Stomach (tissue), 9 donors: Measurements from ENCODE around the gene CCDC106. TPM values are rescaled to one million over a fixed set of nuclear protein-coding genes. Genes with fewer than 3 reads are reported as not detected.

Experiments used
- DNase-seq, 2 donors: peaks; one replicate each; pipeline versions ENCODE4 v3.0.0 to v3.0.0-alpha.2; 2013 to 2019
- H3K27ac ChIP-seq, 5 donors: fragments of 200-600 bp in 4 of 5; sonication (generic) in 4 of 5; one replicate each; pipeline ENCODE4 v1.5.1; 2013 to 2019; ENCODE audit warnings: mild to moderate bottlenecking in 1 of 5, moderate library complexity in 1 of 5
- H3K27me3 ChIP-seq, 3 donors: fragments of 200-600 bp; sonication (generic); one replicate each; pipeline ENCODE4 v1.5.1; 2017 to 2019; ENCODE audit warnings: mixed run types in 1 of 3
- H3K36me3 ChIP-seq, 4 donors: fragments of 200-600 bp; sonication (generic); 1 replicate in 3 of 4; 2 replicates in 1 of 4; pipeline ENCODE4 v1.5.1; 2016 to 2019
- H3K4me1 ChIP-seq, 4 donors: fragments of 200-600 bp; sonication (generic); one replicate each; pipeline ENCODE4 v1.5.1; 2016 to 2019
- H3K4me3 ChIP-seq, 4 donors: fragments of 200-600 bp; sonication (generic) in 3 of 4; one replicate each; pipeline ENCODE4 v1.5.1; 2016 to 2019; ENCODE audit warnings: mild to moderate bottlenecking in 1 of 4
- H3K9me3 ChIP-seq, 4 donors: fragments of 200-600 bp; sonication (generic); one replicate each; pipeline ENCODE4 v1.5.1; 2016 to 2019
- CTCF ChIP-seq, 7 experiments: fragments of 450-650 bp in 4 of 7; fragments of 200-600 bp in 3 of 7; sonication (generic) in 3 of 7; IDR thresholded peaks; one replicate each; pipeline ENCODE4 v1.5.1; 2016 to 2019; ENCODE audit warnings: antibody characterized with exemption in 7 of 7, control low read depth in 2 of 7, mild to moderate bottlenecking in 1 of 7
- EP300 ChIP-seq: sonication (generic); formaldehyde crosslinking; IDR thresholded peaks from one replicate; pipeline ENCODE4 v1.6.1; 2017; ENCODE audit warnings: antibody characterized with exemption
- POLR2A ChIP-seq, 4 donors: fragments of 450-650 bp; IDR thresholded peaks; one replicate each; pipeline ENCODE4 v1.6.1; 2016; ENCODE audit warnings: antibody characterized with exemption in 4 of 4, control low read depth in 2 of 4, mild to moderate bottlenecking in 1 of 4, moderate library complexity in 1 of 4
- POLR2AphosphoS5 ChIP-seq, 3 donors: sonication (generic); formaldehyde crosslinking; IDR thresholded peaks; one replicate each; pipeline ENCODE4 v1.6.1; 2016; ENCODE audit warnings: antibody characterized with exemption in 3 of 3
- WGBS, 5 donors: extraction: QIAGEN DNeasy Blood & Tissue Kit in 3 of 5; methylation state at CpG; one replicate each; pipeline versions ENCODE4 v1.1.5 to v1.1.7; 2013 to 2018; 5-methylcytosine and 5-hydroxymethylcytosine counted together
- intact Hi-C: fragments of 100-400 bp; cut with DNase I; formaldehyde crosslinking; loops from one replicate; pipeline ENCODE4 v1.15.1; 2023; ENCODE audit warnings: low total_unique reads
- polyA plus RNA-seq, 3 donors: library from polyadenylated mRNA; stranded (reverse); fragments of 200-250 nt; gene quantifications; one replicate each; pipeline ENCODE4 v1.2.3, GENCODE V29; 2013
- total RNA-seq, 5 donors: library from RNA; depleted of rRNA; stranded (reverse); fragments of >200 nt; gene quantifications; one replicate each; pipeline versions ENCODE4 v1.1.0 to v1.2.3, GENCODE V29; 2014 to 2016
- donor health status: healthy with polysubstance abuse.
- donor health status: Bipolar disorder and iron deficiency.
- donor health status: healthy.

CCDC106 gene
- total and polyA plus RNA-seq, 8 donors, result 3.5 to 25.5 (median 13.7) TPM

GRCh38 chr19:55697069-55697440 lies 49.0 kb downstream of the CCDC106 start:
- 88 to 92% (median 90%) methylated on average over 7 to 12 of the region's 12 CpGs for WGBS, 5 donors
- no peak for DNase-seq
- Histone ChIP-seq H3K27me3 (no peaks in the 10 kb centered on the region), H3K4me1 (peaks cover 0 to 14% (median 4%) of the 10 kb centered on the region in 4 donors), H3K9me3 (no peaks in the 10 kb centered on the region), H3K4me3 (no peak overlapping the region), H3K27ac (no peak overlapping the region), H3K36me3 (peaks cover 79 to 91% (median 90%) of the 10 kb centered on the region in 4 donors)
- intact Hi-C loops, result no loop called here
- no peak for TF ChIP-seq CTCF (IDR thresholded peaks at IDR 0.05)
- TF ChIP-seq POLR2AphosphoS5 (IDR thresholded peaks at IDR 0.05), result no peak
- no peak for TF ChIP-seq EP300
- no peak for TF ChIP-seq POLR2A (IDR thresholded peaks at IDR 0.05)

DNA sequence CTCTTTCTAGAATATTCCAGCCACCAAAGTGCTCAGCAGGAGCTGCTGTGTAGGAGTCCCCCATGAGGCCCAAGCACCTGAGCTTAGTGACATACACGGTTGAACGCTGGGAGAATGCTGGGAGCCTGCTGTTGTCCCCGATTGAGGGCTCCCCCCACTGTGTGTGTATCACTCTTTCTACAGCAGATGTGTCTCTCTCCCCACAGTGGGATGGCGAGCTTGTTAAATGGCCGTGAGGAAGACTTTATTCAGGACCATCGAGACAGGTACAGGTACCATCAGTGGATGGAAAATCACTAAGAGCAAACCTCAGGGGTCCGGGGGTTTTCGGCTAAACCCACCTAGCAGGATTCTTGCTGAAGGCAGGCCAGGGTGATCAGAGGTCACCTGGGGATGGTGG lies 49.7 kb downstream of the CCDC106 start:
- peaks cover 0 to 18% (median 7%) of the 10 kb centered on the region in 4 donors for H3K4me1 ChIP-seq
- H3K4me3 ChIP-seq, result no peak overlapping the region
- no peak overlapping the region for H3K27ac ChIP-seq
- H3K36me3 ChIP-seq, result peaks cover 74 to 86% (median 84%) of the 10 kb centered on the region in 4 donors
- no peak for DNase-seq
- no peak for TF ChIP-seq EP300
- no peak for TF ChIP-seq POLR2A (IDR thresholded peaks at IDR 0.05)
- TF ChIP-seq POLR2AphosphoS5 (IDR thresholded peaks at IDR 0.05), result no peak
- TF ChIP-seq CTCF (IDR thresholded peaks at IDR 0.05), result no peak
- WGBS, 5 donors, result 84 to 95% (median 90%) methylated on average over 8 of the region's 8 CpGs
- no peaks in the 10 kb centered on the region for H3K9me3 ChIP-seq
- intact Hi-C loops, result no loop called here
- no peaks in the 10 kb centered on the region for H3K27me3 ChIP-seq

DNA sequence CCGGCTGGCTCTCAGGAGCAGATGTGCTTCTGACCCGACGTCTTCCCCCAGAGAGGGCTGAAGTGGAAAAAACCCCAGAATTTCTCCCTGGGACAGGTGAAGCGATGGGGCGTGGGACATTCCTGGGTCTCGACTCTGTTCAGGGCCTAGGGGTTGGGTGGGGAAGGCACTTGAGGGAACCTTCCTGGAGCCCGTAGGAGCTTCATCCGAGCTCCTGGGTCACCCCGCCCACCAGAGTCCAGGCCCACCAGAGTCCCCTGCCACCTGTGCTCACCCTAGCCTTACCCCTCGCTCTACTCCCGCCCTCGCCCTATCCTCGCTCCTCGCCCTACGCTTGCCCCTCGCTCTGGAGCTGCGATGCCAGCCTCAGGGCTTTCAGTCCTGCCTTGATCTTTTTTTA lies 50.2 kb downstream of the CCDC106 start:
- intact Hi-C loops, result no loop called here
- H3K36me3 ChIP-seq, result peaks cover 68 to 81% (median 78%) of the 10 kb centered on the region in 4 donors
- 91 to 97% (median 93%) methylated on average over 17 of the region's 17 CpGs for WGBS, 5 donors

DNA sequence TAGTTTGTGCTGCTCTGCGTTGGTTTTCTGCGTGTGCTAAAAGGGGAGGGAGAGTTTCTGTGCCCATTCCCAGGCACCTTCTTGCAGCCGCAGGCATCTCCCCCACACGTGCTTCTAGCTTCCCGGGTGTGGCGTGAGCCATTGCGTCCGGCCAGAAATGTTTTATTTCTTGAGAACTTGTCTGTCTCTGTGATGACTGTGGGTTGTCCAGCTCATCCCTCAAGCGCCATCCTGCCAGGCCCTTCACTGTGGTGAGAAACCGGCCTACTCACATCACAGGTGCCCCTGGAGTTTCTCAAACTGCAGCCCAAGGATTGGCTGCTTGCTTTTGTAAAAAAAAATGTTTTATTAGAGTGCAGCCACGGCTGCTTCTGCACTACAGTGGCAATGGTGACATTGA lies 51.2 kb downstream of the CCDC106 start:
- no peak for TF ChIP-seq POLR2AphosphoS5 (IDR thresholded peaks at IDR 0.05)
- no peak for TF ChIP-seq CTCF (IDR thresholded peaks at IDR 0.05)
- TF ChIP-seq EP300, result no peak
- TF ChIP-seq POLR2A (IDR thresholded peaks at IDR 0.05), result no peak
- 81 to 86% (median 83%) methylated on average over 11 of the region's 11 CpGs for WGBS, 5 donors

More for the DNA sequence above, 50.2 kb downstream of the CCDC106 start:
- Histone ChIP-seq H3K4me3 (no peak overlapping the region), H3K27me3 (no peaks in the 10 kb centered on the region), H3K27ac (no peak overlapping the region), H3K9me3 (no peaks in the 10 kb centered on the region), H3K4me1 (peaks cover 5 to 22% (median 11%) of the 10 kb centered on the region in 4 donors)
- DNase-seq, result no peak
- TF ChIP-seq POLR2AphosphoS5 (IDR thresholded peaks at IDR 0.05) (no peak), EP300 (no peak), CTCF (IDR thresholded peaks at IDR 0.05) (no peak), POLR2A (IDR thresholded peaks at IDR 0.05) (no peak)

More for the DNA sequence above, 51.2 kb downstream of the CCDC106 start:
- DNase-seq, result peak in 1 of 2 donors; percentile 22
- H3K4me1 ChIP-seq, result peaks cover 15 to 32% (median 20%) of the 10 kb centered on the region in 4 donors
- H3K27me3 ChIP-seq, result no peaks in the 10 kb centered on the region
- intact Hi-C loops, result no loop called here
- H3K27ac ChIP-seq, result no peak overlapping the region
- no peaks in the 10 kb centered on the region for H3K9me3 ChIP-seq
- H3K36me3 ChIP-seq, result peaks cover 60 to 75% (median 71%) of the 10 kb centered on the region in 4 donors
- H3K4me3 ChIP-seq, result no peak overlapping the region
